OCI-LY3 (cell line): ENCODE measurements around the gene ISOC2.

ENCODE experiments used
- H2AFZ ChIP-seq: fragments of 200-600, 300-600 bp; shearing (Covaris generic); 2 replicates; pipeline ENCODE4 v1.6.0; 2014; ENCODE audit warnings: antibody characterized with exemption, low read depth, low read length
- H3K27ac ChIP-seq: fragments of 200-600, 300-600 bp; sonication (generic); 2 replicates; pipeline ENCODE4 v1.5.1; 2014; ENCODE audit warnings: mild to moderate bottlenecking, low read length, moderate library complexity, mixed read lengths
- H3K27me3 ChIP-seq: fragments of 200-600, 300-600 bp; sonication (generic); 2 replicates; pipeline ENCODE4 v1.6.1; 2014; ENCODE audit warnings: low read depth, low read length, mixed read lengths
- H3K36me3 ChIP-seq: fragments of 200-600, 300-600 bp; sonication (generic); replicated peaks from 2 replicates; pipeline ENCODE3; 2014; ENCODE audit warnings: low read depth, low read length, mixed read lengths
- H3K4me1 ChIP-seq: fragments of 300-600, 200-600 bp; sonication (generic); 2 replicates; pipeline ENCODE4 v1.6.1; 2014; ENCODE audit warnings: low read length, mixed read lengths
- H3K4me2 ChIP-seq: fragments of 200-600, 300-600 bp; sonication (generic); 2 replicates; pipeline ENCODE4 v1.6.1; 2014; ENCODE audit warnings: low read length, mixed read lengths
- H3K4me3 ChIP-seq: fragments of 300-600, 200-600 bp; sonication (generic); 2 replicates; pipeline ENCODE4 v1.5.1; 2014; ENCODE audit warnings: antibody characterized with exemption, mild to moderate bottlenecking, low read length, moderate library complexity
- H3K79me2 ChIP-seq: fragments of 300-600, 200-600 bp; shearing (Covaris generic); 2 replicates; pipeline ENCODE4 v1.6.1; 2014; ENCODE audit warnings: mild to moderate bottlenecking, low read length, mixed read lengths
- H3K9ac ChIP-seq: fragments of 300-600, 200-600 bp; shearing (Covaris generic); 2 replicates; pipeline ENCODE4 v1.6.0; 2014; ENCODE audit warnings: mild to moderate bottlenecking, low read length, moderate library complexity
- H3K9me3 ChIP-seq: fragments of 200-600, 300-600 bp; shearing (Covaris generic); 2 replicates; pipeline ENCODE4 v1.6.1; 2014; ENCODE audit warnings: low read length, mixed read lengths; ENCODE audit not compliant: insufficient read depth
- H4K20me1 ChIP-seq: fragments of 200-600, 300-600 bp; sonication (generic); 2 replicates; pipeline ENCODE4 v1.6.1; 2016; ENCODE audit warnings: low read length, mixed read lengths; ENCODE audit not compliant: insufficient read depth
- EZH2phosphoT487 ChIP-seq: fragments of 200-600 bp; shearing (Covaris generic); IDR thresholded peaks from 2 replicates; pipeline ENCODE4 v1.6.1; 2018; ENCODE audit warnings: antibody characterized with exemption, mixed run types, low read depth
- TF ChIP-seq, protein P1 (sequence below): fragments of 200-600, 300-600 bp; sonication (generic); IDR thresholded peaks from 2 replicates; pipeline ENCODE4 v1.5.1; 2014; ENCODE audit warnings: antibody characterized with exemption, low read length, low read depth

Gene ISOC2, protein sequence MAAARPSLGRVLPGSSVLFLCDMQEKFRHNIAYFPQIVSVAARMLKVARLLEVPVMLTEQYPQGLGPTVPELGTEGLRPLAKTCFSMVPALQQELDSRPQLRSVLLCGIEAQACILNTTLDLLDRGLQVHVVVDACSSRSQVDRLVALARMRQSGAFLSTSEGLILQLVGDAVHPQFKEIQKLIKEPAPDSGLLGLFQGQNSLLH

DNA sequence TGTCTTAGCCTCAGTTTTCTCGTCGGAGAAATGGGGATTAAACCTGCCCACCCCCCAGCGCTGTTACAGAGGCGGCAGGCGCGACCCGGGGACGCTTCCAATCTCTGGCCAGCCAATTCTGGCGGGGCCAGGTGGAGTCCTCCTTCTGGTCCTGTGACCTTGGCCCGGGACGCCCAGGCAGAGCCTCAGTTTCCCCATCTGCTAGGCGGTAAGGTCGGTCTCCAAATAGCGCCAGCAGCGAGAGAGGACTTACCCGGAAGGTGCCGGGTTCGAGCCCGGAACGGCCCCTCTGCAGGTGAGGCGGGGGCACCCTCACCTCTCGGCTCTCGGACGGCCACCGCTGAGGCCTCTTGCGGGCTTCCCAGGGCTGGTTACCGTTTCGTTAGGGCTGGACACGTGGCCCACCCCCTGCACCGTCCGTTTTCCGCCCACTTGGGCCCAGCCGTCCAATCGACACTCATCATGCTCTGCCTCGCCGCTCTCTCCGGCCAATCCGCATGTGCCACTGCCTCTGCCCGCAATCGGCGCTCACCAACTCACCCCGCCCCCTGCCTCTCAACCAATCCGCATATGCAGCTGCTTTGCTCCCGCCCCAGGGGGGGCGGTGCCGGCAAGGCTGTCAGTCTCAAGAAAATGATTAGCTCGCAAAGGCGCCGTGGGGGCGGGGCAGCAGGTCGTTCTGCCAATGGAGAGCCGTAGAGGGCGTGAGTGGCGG, at the start of gene ISOC2:
Gene ISOC2, minus strand, starts transcription at position 384 of the 715 bp plus-strand sequence. CDS start 5,156 bp downstream, outside the sequence.
- peak within 1 kb of the TSS; percentile 96 for H3K9ac ChIP-seq
- peak within 1 kb of the TSS; percentile 65 for H3K27ac ChIP-seq
- TF ChIP-seq, protein P1, sequence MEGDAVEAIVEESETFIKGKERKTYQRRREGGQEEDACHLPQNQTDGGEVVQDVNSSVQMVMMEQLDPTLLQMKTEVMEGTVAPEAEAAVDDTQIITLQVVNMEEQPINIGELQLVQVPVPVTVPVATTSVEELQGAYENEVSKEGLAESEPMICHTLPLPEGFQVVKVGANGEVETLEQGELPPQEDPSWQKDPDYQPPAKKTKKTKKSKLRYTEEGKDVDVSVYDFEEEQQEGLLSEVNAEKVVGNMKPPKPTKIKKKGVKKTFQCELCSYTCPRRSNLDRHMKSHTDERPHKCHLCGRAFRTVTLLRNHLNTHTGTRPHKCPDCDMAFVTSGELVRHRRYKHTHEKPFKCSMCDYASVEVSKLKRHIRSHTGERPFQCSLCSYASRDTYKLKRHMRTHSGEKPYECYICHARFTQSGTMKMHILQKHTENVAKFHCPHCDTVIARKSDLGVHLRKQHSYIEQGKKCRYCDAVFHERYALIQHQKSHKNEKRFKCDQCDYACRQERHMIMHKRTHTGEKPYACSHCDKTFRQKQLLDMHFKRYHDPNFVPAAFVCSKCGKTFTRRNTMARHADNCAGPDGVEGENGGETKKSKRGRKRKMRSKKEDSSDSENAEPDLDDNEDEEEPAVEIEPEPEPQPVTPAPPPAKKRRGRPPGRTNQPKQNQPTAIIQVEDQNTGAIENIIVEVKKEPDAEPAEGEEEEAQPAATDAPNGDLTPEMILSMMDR, result no peak
- no peak for TF ChIP-seq EZH2phosphoT487
- no peaks in the 10 kb centered on the region for H3K27me3 ChIP-seq
- H3K4me3 ChIP-seq, result peak within 1 kb of the TSS; percentile 96
- 0 out of 2 replicates have a peak, but pooled peaks cover 3% of the 10 kb centered on the region for H3K79me2 ChIP-seq
- H3K4me2 ChIP-seq, result peak within 1 kb of the TSS; percentile 97
- H2AFZ ChIP-seq, result peak within 1 kb of the TSS; percentile 90
- H3K4me1 ChIP-seq, result peaks cover 11% of the 10 kb centered on the region
- H3K9me3 ChIP-seq, result no peaks in the 10 kb centered on the region
- H4K20me1 ChIP-seq, result no peaks in the 10 kb centered on the region
- no peaks in the 10 kb centered on the region for H3K36me3 ChIP-seq

DNA sequence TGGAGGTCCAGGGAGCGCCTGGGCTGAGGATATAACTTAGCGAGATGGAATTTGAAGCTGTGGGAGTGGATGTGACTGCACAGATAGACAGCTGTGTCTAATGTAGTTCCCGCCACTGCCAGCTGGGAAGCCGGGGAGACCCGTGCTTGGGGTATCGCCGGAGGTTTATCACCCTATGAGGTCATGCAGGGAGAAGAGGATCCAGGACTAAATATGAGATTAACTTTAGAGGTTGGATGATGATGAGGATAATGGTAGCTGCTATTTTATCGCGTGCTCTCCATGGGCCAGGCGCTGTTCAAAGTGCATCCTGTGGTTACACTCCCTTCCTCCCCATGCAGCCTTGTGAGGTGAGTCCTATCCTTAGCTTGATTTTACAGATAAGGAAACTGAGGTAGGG, 46.7 kb upstream of the ISOC2 start:
- Histone ChIP-seq H3K4me1 (peaks cover 6% of the 10 kb centered on the region), H3K4me3 (no peak overlapping the region), H3K27ac (no peak overlapping the region), H2AFZ (no peak overlapping the region), H3K9ac (no peak overlapping the region), H3K4me2 (no peak overlapping the region), H3K79me2 (no peaks in the 10 kb centered on the region), H3K36me3 (peaks cover 2% of the 10 kb centered on the region), H3K9me3 (0 out of 2 replicates have a peak, but pooled peaks cover 4% of the 10 kb centered on the region), H4K20me1 (no peaks in the 10 kb centered on the region), H3K27me3 (peaks cover 19% of the 10 kb centered on the region)
- no peak for TF ChIP-seq EZH2phosphoT487
- TF ChIP-seq, protein P1, result no peak

DNA sequence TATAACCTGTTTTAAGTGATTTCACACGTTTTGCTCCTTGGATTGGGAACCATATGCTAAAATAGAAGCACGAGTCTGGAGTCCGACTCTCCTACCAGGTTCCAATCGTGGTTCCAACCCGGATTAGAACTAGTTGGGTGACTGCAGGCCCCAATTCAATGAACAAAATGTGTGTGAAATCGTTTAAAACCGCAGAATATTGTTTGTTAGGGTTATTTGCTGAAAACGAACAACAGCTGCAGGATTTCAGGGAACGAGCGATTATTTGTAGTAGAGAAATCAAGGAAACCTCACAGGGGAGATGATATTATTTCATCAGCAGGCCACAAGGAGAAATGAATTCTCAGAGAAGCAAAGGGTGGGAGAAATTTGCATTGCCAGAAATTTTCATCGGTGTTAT, 43.5 kb upstream of the ISOC2 start:
- H3K4me2 ChIP-seq, result no peak overlapping the region
- no peak overlapping the region for H3K4me3 ChIP-seq
- H3K79me2 ChIP-seq, result no peaks in the 10 kb centered on the region
- no peak overlapping the region for H3K9ac ChIP-seq
- peaks cover 2% of the 10 kb centered on the region for H3K36me3 ChIP-seq
- H3K9me3 ChIP-seq, result 0 out of 2 replicates have a peak, but pooled peaks cover 4% of the 10 kb centered on the region
- no peak overlapping the region for H2AFZ ChIP-seq
- TF ChIP-seq EZH2phosphoT487, result no peak
- H4K20me1 ChIP-seq, result no peaks in the 10 kb centered on the region
- no peak overlapping the region for H3K27ac ChIP-seq
- peaks cover 6% of the 10 kb centered on the region for H3K4me1 ChIP-seq
- H3K27me3 ChIP-seq, result peaks cover 11% of the 10 kb centered on the region; the same call in 1 of the 2 replicates

DNA sequence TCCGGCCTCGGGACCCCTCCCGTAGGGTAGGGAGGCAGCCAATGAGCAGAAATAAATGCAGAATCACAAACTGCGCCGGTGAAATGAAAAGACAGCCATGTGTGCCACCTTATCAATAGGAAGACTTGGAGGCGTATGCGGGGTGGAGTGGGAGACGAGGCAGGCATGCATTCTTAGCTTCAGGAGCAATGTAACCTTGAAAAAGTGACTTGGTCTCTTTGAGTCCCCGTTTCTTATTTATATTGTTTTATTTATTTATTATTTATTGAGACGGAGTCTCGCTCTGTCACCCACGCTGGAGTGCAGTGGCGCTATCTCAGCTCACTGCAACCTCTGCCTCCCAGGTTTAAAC, 42.8 kb upstream of the ISOC2 start:
- H3K9ac ChIP-seq, result peak overlapping the region; percentile 62; the same call in 1 of the 2 replicates

More for the DNA sequence above, 42.8 kb upstream of the ISOC2 start:
- peaks cover 9% of the 10 kb centered on the region; the same call in 1 of the 2 replicates for H3K27me3 ChIP-seq
- TF ChIP-seq EZH2phosphoT487, result no peak
- TF ChIP-seq, protein P1, result no peak
- peak overlapping the region; percentile 81 for H3K4me3 ChIP-seq
- H3K4me1 ChIP-seq, result peaks cover 6% of the 10 kb centered on the region
- H3K27ac ChIP-seq, result no peak overlapping the region
- peak overlapping the region; percentile 79 for H3K4me2 ChIP-seq
- 0 out of 2 replicates have a peak, but pooled peaks cover 4% of the 10 kb centered on the region for H3K9me3 ChIP-seq
- peak overlapping the region; percentile 98; the same call in 1 of the 2 replicates for H2AFZ ChIP-seq
- no peaks in the 10 kb centered on the region for H4K20me1 ChIP-seq
- H3K36me3 ChIP-seq, result peaks cover 2% of the 10 kb centered on the region
- no peaks in the 10 kb centered on the region for H3K79me2 ChIP-seq
